NT2/D1 (cell line): ENCODE data around the gene ITLN2.
"Not testable (repeated sequence)": the region's sequence is repeated elsewhere in the genome, so short reads cannot be mapped to it uniquely, and the experiment has no call there.

ENCODE experiments used
- DNase-seq: peaks from one replicate; pipeline ENCODE4 v3.0.0-alpha.2; 2011; ENCODE audit warnings: low read depth, low spot score
- H3K27me3 ChIP-seq: 2 replicates; pipeline ENCODE4 v1.6.0; 2011; ENCODE audit warnings: mild to moderate bottlenecking; ENCODE audit not compliant: insufficient read length, insufficient read depth
- H3K36me3 ChIP-seq: 2 replicates; pipeline ENCODE4 v1.6.1; 2011; ENCODE audit warnings: mild to moderate bottlenecking, low read length, mixed read lengths; ENCODE audit not compliant: insufficient read depth, insufficient read length
- H3K4me1 ChIP-seq: 2 replicates; pipeline ENCODE4 v1.5.1; 2011; ENCODE audit not compliant: insufficient read depth, insufficient read length
- H3K4me3 ChIP-seq: 2 replicates; pipeline ENCODE4 v1.5.1; 2011; ENCODE audit warnings: low read depth; ENCODE audit not compliant: insufficient read length
- H3K9ac ChIP-seq: 2 replicates; pipeline ENCODE4 v1.6.0; 2011; ENCODE audit warnings: low read depth; ENCODE audit not compliant: insufficient read length
- H3K9me3 ChIP-seq: 2 replicates; pipeline ENCODE4 v1.5.1; 2011; ENCODE audit warnings: mild to moderate bottlenecking, low read length; ENCODE audit not compliant: insufficient read depth
- SUZ12 ChIP-seq: IDR thresholded peaks from 2 replicates; pipeline ENCODE4 v1.6.1; 2011; ENCODE audit not compliant: insufficient read length, insufficient read depth; ENCODE audit errors: extremely low read depth
- YY1 ChIP-seq: IDR thresholded peaks from 2 replicates; pipeline ENCODE4 v1.6.1; 2011; ENCODE audit not compliant: insufficient read length, insufficient read depth
- ZNF274 ChIP-seq: IDR thresholded peaks from 2 replicates; pipeline ENCODE4 v1.6.1; 2011; ENCODE audit warnings: mild to moderate bottlenecking, low read depth, low read length

The ITLN2 gene

GRCh38 chr1:160952129-160952510 lies 2.5 kb downstream of the ITLN2 start:
- no peaks in the 10 kb centered on the region for H3K27me3 ChIP-seq
- peaks cover 10% of the 10 kb centered on the region; the same call in 1 of the 2 replicates for H3K9me3 ChIP-seq
- DNase-seq: no peak
- TF ChIP-seq SUZ12: no peak
- no peak for TF ChIP-seq ZNF274
- TF ChIP-seq YY1: no peak
- H3K36me3 ChIP-seq: no peaks in the 10 kb centered on the region
- no peak overlapping the region for H3K9ac ChIP-seq
- no peak overlapping the region for H3K4me3 ChIP-seq
- peaks cover 17% of the 10 kb centered on the region for H3K4me1 ChIP-seq

- H3K4me3 ChIP-seq: no peak overlapping the region
These were observed 3.0 kb downstream of the ITLN2 start for GRCh38 chr1:160951443-160952128.

GRCh38 chr1:160950657-160951056 lies 4.0 kb downstream of the ITLN2 start:
- no peak for DNase-seq
- Histone ChIP-seq H3K36me3 (no peaks in the 10 kb centered on the region), H3K4me1 (peaks cover 13% of the 10 kb centered on the region), H3K9ac (no peak overlapping the region), H3K27me3 (no peaks in the 10 kb centered on the region), H3K4me3 (no peak overlapping the region), H3K9me3 (peaks cover 10% of the 10 kb centered on the region; the same call in 1 of the 2 replicates)
- TF ChIP-seq YY1: no peak
- TF ChIP-seq ZNF274: no peak
- no peak for TF ChIP-seq SUZ12

More at GRCh38 chr1:160951443-160952128, 3.0 kb downstream of the ITLN2 start:
- Histone ChIP-seq H3K9ac (no peak overlapping the region), H3K27me3 (no peaks in the 10 kb centered on the region), H3K36me3 (no peaks in the 10 kb centered on the region), H3K4me1 (peaks cover 13% of the 10 kb centered on the region), H3K9me3 (peaks cover 10% of the 10 kb centered on the region; the same call in 1 of the 2 replicates)
- TF ChIP-seq SUZ12 (no peak), YY1 (no peak), ZNF274 (no peak)
- DNase-seq: no peak

- H3K9ac ChIP-seq: no peak overlapping the region
- peaks cover 10% of the 10 kb centered on the region; the same call in 1 of the 2 replicates for H3K9me3 ChIP-seq
- H3K36me3 ChIP-seq: no peaks in the 10 kb centered on the region
- no peak for DNase-seq
- peaks cover 13% of the 10 kb centered on the region for H3K4me1 ChIP-seq
- no peak overlapping the region for H3K4me3 ChIP-seq
- no peaks in the 10 kb centered on the region for H3K27me3 ChIP-seq
- no peak for TF ChIP-seq YY1
- no peak for TF ChIP-seq SUZ12
- TF ChIP-seq ZNF274: no peak
These were observed 4.7 kb downstream of the ITLN2 start for GRCh38 chr1:160949881-160950280.

- not testable (repeated sequence) for H3K36me3 ChIP-seq, DNase-seq, H3K27me3 ChIP-seq, H3K9me3 ChIP-seq, H3K9ac ChIP-seq, H3K4me3 ChIP-seq, H3K4me1 ChIP-seq
These were observed 5.3 kb downstream of the ITLN2 start for GRCh38 chr1:160949216-160949880.

- H3K27me3 ChIP-seq, H3K4me3 ChIP-seq, DNase-seq, H3K4me1 ChIP-seq, H3K9ac ChIP-seq, H3K36me3 ChIP-seq: not testable (repeated sequence)
- H3K9me3 ChIP-seq: peaks cover 12% of the 10 kb centered on the region; the same call in 1 of the 2 replicates
These were observed 7.3 kb downstream of the ITLN2 start for GRCh38 chr1:160947174-160947759.

GRCh38 chr1:160945881-160946280 lies 8.7 kb downstream of the ITLN2 start:
- not testable (repeated sequence) for H3K9ac ChIP-seq, H3K36me3 ChIP-seq, DNase-seq, H3K27me3 ChIP-seq, H3K4me1 ChIP-seq, H3K4me3 ChIP-seq
- peaks cover 22% of the 10 kb centered on the region; the same call in 1 of the 2 replicates for H3K9me3 ChIP-seq
